Naive thymus-derived CD8-positive, alpha-beta T cell (primary cell): ENCODE measurements around the gene MMP3. TPM values are rescaled to one million over a fixed set of nuclear protein-coding genes. Genes with fewer than 3 reads are reported as not detected.

Experiments used
- ATAC-seq, 2 donors: fragments of 150-1000 bp; cut with Tn5 transposase in 1 of 2; sonication (Bioruptor Pico), chemical (Tn5 transposase) in 1 of 2; 1 replicate in 1 of 2; 2 replicates in 1 of 2; pipeline ENCODE4 v1.10.0; 2021; ENCODE audit warnings: mild to moderate bottlenecking in 2 of 2, moderate library complexity in 2 of 2
- POLR2A ChIA-PET: fragments of 350-600 bp; sonication (Branson Sonifier 250); formaldehyde crosslinking; loops from one replicate; lab custom pipeline; 2021; ENCODE audit warnings: antibody characterized with exemption; lab: Charles Lee
- DNase-seq, 10 donors: peaks; one replicate each; pipeline versions ENCODE4 v3.0.0 to v3.0.0-alpha.2; 2020 to 2022
- H3K27ac Mint-ChIP-seq, 10 donors: one replicate each; pipeline ENCODE4 v1.8.0; 2020 to 2022; ENCODE audit warnings: mild to moderate bottlenecking in 10 of 10, mixed read lengths in 10 of 10, moderate library complexity in 4 of 10, inconsistent platforms in 1 of 10
- H3K27me3 Mint-ChIP-seq, 5 donors: one replicate each; pipeline ENCODE4 v1.8.0; 2021 to 2022; ENCODE audit warnings: mixed read lengths in 5 of 5
- H3K36me3 Mint-ChIP-seq, 3 donors: one replicate each; pipeline ENCODE4 v1.8.0; 2020 to 2022; ENCODE audit warnings: mixed read lengths in 3 of 3, mild to moderate bottlenecking in 2 of 3, inconsistent platforms in 1 of 3
- H3K4me1 Mint-ChIP-seq, 4 donors: one replicate each; pipeline ENCODE4 v1.8.0; 2021 to 2022; ENCODE audit warnings: mixed read lengths in 4 of 4
- H3K4me3 Mint-ChIP-seq, 10 donors: one replicate each; pipeline ENCODE4 v1.8.0; 2020 to 2022; ENCODE audit warnings: mild to moderate bottlenecking in 10 of 10, mixed read lengths in 10 of 10, moderate library complexity in 6 of 10, inconsistent platforms in 1 of 10
- H3K9me3 Mint-ChIP-seq, 9 donors: one replicate each; pipeline ENCODE4 v1.8.0; 2020 to 2022; ENCODE audit warnings: mixed read lengths in 9 of 9, mild to moderate bottlenecking in 3 of 9, inconsistent platforms in 1 of 9, moderate library complexity in 1 of 9
- polyA plus RNA-seq, 3 donors: library from polyadenylated mRNA; unstranded; fragments of 300-500 nt; fragmentation: Illumina TruSeq; gene quantifications; one replicate each; pipeline ENCODE4 v1.2.3, GENCODE V29; 2021
- total RNA-seq, 8 experiments: library from RNA in 2 of 8; stranded (reverse) in 2 of 8; gene quantifications; one replicate each; pipeline ENCODE4 v1.2.3 and lab custom pipeline; 2021 to 2026

Gene MMP3
- total and polyA plus RNA-seq, 5 experiments from 2014 or later = not detected

DNA sequence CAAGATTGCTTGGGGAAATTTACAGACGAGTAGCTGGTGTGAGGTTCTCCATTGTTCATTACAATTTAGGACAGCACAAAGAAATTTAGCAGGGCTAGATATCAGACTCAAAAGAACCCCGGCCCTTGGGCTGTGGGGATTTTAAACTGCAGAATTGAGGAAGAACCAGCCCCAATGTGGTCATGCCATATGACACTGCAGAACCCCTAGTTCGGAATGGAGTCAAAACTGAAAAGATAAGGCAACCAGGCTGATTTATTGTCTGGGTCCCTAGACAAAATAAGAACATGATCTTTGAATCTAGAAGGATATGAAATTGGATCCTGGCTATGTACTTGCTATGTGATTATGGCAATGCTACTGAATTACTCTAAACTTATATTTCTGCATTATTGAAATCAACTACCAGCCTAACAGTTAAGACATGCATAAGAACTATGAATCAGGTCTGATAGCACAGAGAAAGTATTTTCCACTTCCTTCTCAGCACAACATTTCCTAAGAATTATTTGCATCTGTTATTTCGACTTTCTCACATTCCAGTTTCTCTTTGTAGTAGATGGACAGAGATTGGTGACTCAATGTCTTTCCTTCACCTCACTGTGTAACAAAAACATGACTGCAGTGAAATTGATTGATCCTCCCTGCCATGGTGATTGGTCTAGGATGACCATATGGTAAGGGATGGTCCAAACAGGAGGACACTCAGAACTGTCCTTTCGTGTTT lies 13.2 kb downstream of the MMP3 start:
- ATAC-seq (no peak), DNase-seq (no peak)
- peaks cover 0 to 3% (median 0%) of the 10 kb centered on the region in 4 donors for H3K4me1 Mint-ChIP-seq
- H3K27me3 Mint-ChIP-seq = peaks cover 32 to 69% (median 36%) of the 10 kb centered on the region in 5 donors
- no peak overlapping the region for H3K4me3 Mint-ChIP-seq
- H3K9me3 Mint-ChIP-seq = peaks cover 0 to 8% (median 1%) of the 10 kb centered on the region in 9 donors
- peaks cover 0 to 1% (median 0%) of the 10 kb centered on the region in 3 donors for H3K36me3 Mint-ChIP-seq
- POLR2A ChIA-PET = no interaction called here
- no peak overlapping the region for H3K27ac Mint-ChIP-seq

DNA sequence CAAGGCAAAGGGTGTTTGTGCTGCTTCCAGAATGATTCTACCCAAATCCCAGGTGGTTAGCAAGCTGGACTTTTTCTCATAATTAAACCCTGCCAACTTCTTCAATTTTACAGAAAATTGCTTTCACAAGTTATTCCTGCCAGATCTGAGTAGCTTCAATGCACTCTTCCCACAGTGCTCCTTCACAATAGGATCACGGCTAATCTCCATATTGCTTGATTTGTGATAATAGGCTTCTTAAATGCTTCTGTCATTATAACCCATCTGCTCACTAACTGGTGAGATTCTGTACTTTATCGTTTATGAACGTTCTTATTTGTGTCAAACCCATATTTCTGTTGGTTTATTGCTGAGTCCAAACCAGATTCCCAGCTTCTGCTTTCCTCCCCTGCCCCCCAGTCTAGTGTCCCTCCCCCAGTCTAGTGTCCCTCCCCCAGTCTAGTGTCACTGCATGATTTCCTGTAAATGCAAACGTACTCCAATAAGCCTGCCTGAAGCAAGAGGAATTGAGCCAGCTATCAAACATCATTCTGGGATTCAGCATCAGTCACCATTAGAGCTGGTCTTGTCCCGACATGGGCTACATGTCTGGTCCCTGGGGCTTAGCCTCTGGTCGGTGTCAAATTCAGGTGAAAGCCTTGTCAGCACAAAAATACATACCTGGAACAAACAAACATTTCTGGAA lies 14.0 kb downstream of the MMP3 start:
- ATAC-seq (no peak), DNase-seq (no peak)
- Mint-ChIP-seq H3K9me3 (peaks cover 0 to 4% (median 1%) of the 10 kb centered on the region in 9 donors), H3K4me1 (peaks cover 0 to 3% (median 0%) of the 10 kb centered on the region in 4 donors), H3K4me3 (no peak overlapping the region), H3K27ac (no peak overlapping the region), H3K36me3 (peaks cover 0 to 1% (median 0%) of the 10 kb centered on the region in 3 donors), H3K27me3 (peaks cover 30 to 62% (median 32%) of the 10 kb centered on the region in 5 donors)
- POLR2A ChIA-PET = no interaction called here

DNA sequence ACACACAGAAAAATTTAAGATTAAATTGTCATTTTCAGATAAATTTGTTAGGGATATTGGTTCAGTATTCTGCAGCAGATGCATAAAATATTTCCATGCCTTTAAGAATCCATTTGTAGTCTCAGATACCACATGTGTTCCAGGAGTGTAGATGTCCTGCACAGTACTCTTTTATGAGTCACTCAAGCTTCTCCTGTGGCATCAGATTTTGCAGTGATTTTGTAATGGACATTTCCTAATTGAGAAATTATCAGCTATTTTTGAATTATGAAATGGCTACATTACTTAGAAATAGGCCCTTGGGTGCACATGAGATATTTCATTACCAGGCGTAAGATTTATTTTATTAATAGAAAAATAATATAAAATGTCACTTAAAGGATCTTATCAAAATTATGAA lies 18.9 kb downstream of the MMP3 start:
- Mint-ChIP-seq H3K4me1 (no peaks in the 10 kb centered on the region), H3K9me3 (peaks cover 0 to 5% (median 0%) of the 10 kb centered on the region in 9 donors), H3K4me3 (no peak overlapping the region), H3K27me3 (peaks cover 11 to 24% (median 14%) of the 10 kb centered on the region in 5 donors), H3K27ac (no peak overlapping the region), H3K36me3 (no peaks in the 10 kb centered on the region)
- ATAC-seq = no peak
- no peak for DNase-seq
- POLR2A ChIA-PET = no interaction called here

DNA sequence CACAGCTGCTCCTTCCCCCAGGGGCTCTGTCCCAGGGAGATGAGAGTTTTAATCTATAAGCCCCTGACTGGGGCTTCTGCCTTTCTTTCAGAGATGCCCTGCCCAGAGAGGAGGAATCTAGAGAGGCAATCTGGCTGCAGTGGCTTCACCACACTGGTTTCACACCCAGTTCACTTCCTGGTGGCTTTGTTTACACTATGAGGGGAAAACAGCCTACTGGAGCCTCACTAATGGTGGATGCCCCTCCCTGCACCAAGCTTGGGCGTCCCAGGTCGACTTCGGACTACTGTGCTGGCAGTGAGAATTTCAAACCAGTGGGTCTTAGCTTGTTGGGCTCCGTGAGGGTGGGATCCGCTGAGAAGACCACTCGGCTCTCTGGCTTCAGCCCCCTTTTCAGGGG lies 23.9 kb downstream of the MMP3 start:
- Mint-ChIP-seq H3K36me3 (peaks cover 0 to 14% (median 3%) of the 10 kb centered on the region in 3 donors), H3K27me3 (peaks cover 0 to 17% (median 0%) of the 10 kb centered on the region in 5 donors), H3K9me3 (peaks cover 6 to 37% (median 18%) of the 10 kb centered on the region in 9 donors), H3K4me3 (no peak overlapping the region), H3K4me1 (no peaks in the 10 kb centered on the region), H3K27ac (no peak overlapping the region)
- ATAC-seq = no peak
- DNase-seq = no peak
- POLR2A ChIA-PET = no interaction called here

DNA sequence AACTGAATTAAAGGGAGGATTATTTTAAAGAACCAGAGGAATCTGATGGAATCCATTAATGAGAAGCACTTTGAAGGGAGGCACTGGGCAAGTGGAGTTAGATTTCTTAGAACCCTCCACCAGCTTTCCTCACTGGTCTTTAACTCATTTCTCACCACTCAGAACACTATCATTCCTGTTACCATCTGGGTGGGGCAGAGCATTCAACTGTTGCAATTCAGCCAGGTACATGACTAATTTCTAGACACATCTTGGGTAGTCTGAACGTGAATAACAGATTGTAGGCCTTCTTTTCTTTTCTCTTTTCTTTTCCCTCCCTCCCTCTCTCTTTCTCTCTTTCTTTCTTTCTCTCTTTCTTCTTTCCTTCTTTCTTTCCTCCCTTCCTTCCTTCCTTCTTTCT lies 29.9 kb downstream of the MMP3 start:
- ATAC-seq = no peak
- no peaks in the 10 kb centered on the region for H3K4me1 Mint-ChIP-seq
- no peak for DNase-seq

DNA sequence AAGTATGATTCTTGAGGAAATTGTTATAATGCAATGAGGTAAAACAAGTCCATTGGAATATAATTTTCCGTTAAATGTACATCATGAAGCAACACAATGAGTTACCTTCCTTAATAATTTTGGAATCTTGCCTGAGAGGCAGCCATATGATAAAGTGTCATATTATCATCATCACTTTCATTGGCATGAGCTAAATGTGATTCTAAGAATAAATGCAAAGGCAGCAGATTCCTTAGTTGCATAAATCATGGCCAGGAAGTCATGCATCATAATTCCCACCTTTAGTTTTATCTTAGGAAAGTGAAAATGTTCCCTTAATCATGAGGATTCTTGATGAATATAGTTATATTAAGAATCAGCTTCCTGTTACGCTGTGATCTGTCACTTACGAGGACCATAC lies 31.2 kb downstream of the MMP3 start:
- H3K27me3 Mint-ChIP-seq = peaks cover 0 to 31% (median 21%) of the 10 kb centered on the region in 5 donors
- H3K36me3 Mint-ChIP-seq = peaks cover 0 to 7% (median 3%) of the 10 kb centered on the region in 3 donors
- no peak for ATAC-seq
- DNase-seq = no peak
- H3K27ac Mint-ChIP-seq = no peak overlapping the region
- no peaks in the 10 kb centered on the region for H3K4me1 Mint-ChIP-seq
- POLR2A ChIA-PET = no interaction called here
- peaks cover 4 to 24% (median 11%) of the 10 kb centered on the region in 9 donors for H3K9me3 Mint-ChIP-seq
- H3K4me3 Mint-ChIP-seq = no peak overlapping the region

More for the DNA sequence above, 29.9 kb downstream of the MMP3 start:
- POLR2A ChIA-PET = no interaction called here
- H3K4me3 Mint-ChIP-seq = no peak overlapping the region
- H3K27ac Mint-ChIP-seq = no peak overlapping the region
- H3K27me3 Mint-ChIP-seq = peaks cover 0 to 22% (median 12%) of the 10 kb centered on the region in 5 donors
- peaks cover 0 to 12% (median 4%) of the 10 kb centered on the region in 3 donors for H3K36me3 Mint-ChIP-seq
- H3K9me3 Mint-ChIP-seq = peaks cover 6 to 35% (median 16%) of the 10 kb centered on the region in 9 donors

DNA sequence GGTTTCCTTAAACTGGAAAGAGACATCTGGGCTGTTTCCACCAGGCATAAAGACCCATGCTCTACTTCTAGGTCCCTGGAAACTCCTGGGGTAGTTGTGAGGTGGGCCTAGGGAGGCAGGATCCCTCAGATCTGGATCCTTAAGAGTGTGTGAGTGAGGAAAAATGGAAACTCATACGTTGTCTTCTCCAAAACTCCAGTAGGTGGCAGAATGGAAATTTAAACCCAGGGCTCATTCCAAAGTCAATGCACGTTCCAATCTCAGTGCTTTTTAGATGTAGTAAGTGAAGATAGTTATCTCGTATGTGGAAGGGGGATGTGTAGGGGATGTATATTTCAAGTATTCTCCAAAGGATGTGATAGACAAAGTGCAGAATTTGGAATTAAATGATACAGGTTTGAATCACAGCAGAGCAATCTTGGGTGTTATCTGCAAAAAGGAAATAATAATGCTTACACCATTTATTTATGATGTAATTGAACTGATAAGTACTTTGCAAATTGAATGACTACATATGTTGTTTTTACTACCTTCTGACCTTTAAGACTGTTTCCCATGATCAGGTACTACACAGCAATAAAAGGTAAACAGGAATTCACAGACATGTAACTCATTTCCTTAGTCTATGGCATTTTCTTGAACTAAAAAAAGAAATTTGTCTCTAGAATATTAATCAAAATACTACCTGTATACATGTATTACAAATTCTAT lies 32.3 kb downstream of the MMP3 start:
- no peak for DNase-seq
- no peak overlapping the region for H3K27ac Mint-ChIP-seq
- peaks cover 0 to 3% (median 0%) of the 10 kb centered on the region in 3 donors for H3K36me3 Mint-ChIP-seq
- ATAC-seq = no peak
- POLR2A ChIA-PET = no interaction called here
- H3K27me3 Mint-ChIP-seq = peaks cover 0 to 31% (median 16%) of the 10 kb centered on the region in 5 donors
- peaks cover under 1 to 15% (median 6%) of the 10 kb centered on the region in 9 donors for H3K9me3 Mint-ChIP-seq
- H3K4me1 Mint-ChIP-seq = no peaks in the 10 kb centered on the region
- H3K4me3 Mint-ChIP-seq = no peak overlapping the region

DNA sequence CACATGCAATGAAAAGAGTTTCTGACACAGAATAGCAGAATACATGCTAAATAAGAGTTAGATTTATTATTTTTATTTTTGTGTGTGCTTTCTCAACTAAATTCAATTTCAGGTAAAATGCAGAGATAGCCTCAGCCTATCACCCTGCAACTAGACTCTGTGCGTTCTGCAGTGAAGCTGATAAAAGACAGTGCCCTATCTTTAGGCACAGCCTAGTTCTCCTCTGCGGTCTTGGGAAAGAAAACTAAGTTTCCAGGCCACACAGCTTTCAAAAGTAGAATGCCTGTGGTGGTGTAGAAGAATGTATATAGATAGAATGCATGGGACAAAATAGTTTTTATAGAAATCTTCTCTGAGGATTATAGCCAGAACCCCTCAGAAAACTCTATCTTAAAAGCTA lies 33.4 kb downstream of the MMP3 start:
- peaks cover 0 to 3% (median 0%) of the 10 kb centered on the region in 3 donors for H3K36me3 Mint-ChIP-seq
- no peak for DNase-seq
- H3K9me3 Mint-ChIP-seq = peaks cover 0 to 11% (median 0%) of the 10 kb centered on the region in 9 donors
- ATAC-seq = no peak
- H3K27ac Mint-ChIP-seq = no peak overlapping the region
- POLR2A ChIA-PET = no interaction called here
- H3K4me3 Mint-ChIP-seq = no peak overlapping the region
- no peaks in the 10 kb centered on the region for H3K4me1 Mint-ChIP-seq
- peaks cover under 1 to 34% (median 16%) of the 10 kb centered on the region in 5 donors for H3K27me3 Mint-ChIP-seq

DNA sequence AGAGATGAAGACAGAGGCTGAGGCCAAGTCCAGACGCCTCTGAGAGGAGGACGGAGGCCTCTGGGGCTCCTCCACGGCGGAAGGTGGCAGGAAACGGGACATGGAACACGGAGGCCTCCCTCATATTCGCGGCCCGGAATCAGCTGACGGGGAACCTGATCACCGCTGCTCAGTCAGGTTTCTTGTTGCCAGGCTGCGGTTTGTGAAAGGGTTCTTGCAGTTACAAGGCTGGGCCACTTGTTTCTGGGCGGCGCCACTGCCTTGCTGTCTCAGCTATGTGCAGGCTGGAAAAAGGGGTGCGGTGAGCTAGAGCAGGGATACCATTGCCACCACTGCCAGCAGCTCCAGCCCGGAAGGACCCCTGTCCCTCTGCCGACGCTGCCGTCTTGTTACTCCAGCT lies 35.5 kb downstream of the MMP3 start:
- Mint-ChIP-seq H3K4me1 (no peaks in the 10 kb centered on the region), H3K9me3 (peaks cover 0 to 2% (median 0%) of the 10 kb centered on the region in 9 donors), H3K4me3 (no peak overlapping the region), H3K27ac (no peak overlapping the region), H3K36me3 (no peaks in the 10 kb centered on the region), H3K27me3 (peaks cover 5 to 53% (median 29%) of the 10 kb centered on the region in 5 donors)
- DNase-seq = no peak
- POLR2A ChIA-PET = no interaction called here
- ATAC-seq = no peak

DNA sequence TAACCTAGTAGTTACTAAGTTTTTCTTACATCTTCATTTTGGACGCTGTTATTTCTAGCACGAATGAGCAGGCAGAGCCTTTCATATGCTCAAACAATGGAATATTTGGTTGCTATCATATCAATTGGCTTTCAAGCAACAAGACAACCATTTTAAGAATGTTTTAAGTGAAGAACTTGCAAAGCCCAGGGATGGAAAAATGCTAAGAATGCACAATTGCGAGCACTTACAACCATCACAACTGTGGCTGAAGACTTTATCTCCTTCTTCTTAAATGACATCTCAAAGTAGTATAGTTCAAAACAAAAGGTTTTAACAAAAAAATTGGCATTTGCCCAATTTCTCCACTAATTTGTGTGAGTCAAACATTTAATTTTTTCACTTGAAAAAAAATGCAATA lies 37.1 kb downstream of the MMP3 start:
- Mint-ChIP-seq H3K4me3 (no peak overlapping the region), H3K9me3 (peaks cover 0 to 2% (median 0%) of the 10 kb centered on the region in 9 donors), H3K27ac (no peak overlapping the region), H3K4me1 (no peaks in the 10 kb centered on the region), H3K27me3 (peaks cover 7 to 52% (median 29%) of the 10 kb centered on the region in 5 donors), H3K36me3 (no peaks in the 10 kb centered on the region)
- ATAC-seq = no peak
- POLR2A ChIA-PET = no interaction called here
- no peak for DNase-seq

DNA sequence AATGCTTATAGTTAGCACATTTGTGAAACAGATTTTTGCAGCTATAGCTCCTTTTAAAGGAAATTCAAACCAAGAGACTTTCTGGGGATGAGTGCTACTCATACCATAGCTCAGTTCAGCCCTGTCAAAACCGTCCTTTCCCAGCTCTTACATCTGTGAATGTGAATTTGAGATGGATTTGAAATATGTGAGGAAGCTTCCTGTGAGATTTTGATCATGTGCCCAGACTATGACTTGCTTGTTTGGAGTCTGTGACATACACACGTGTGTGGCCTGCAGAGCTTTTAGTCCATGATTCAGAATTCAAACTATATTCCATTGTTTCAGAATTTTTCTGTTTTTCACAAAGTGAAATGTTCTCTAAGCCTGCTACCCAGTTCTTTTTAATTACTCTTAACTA lies 41.1 kb downstream of the MMP3 start:
- H3K27me3 Mint-ChIP-seq = peaks cover 8 to 28% (median 13%) of the 10 kb centered on the region in 5 donors
- ATAC-seq (no peak), DNase-seq (no peak)
- H3K36me3 Mint-ChIP-seq = no peaks in the 10 kb centered on the region
- no peaks in the 10 kb centered on the region for H3K4me1 Mint-ChIP-seq
- POLR2A ChIA-PET = no interaction called here
- H3K9me3 Mint-ChIP-seq = no peaks in the 10 kb centered on the region
- H3K4me3 Mint-ChIP-seq = no peak overlapping the region
- H3K27ac Mint-ChIP-seq = no peak overlapping the region

DNA sequence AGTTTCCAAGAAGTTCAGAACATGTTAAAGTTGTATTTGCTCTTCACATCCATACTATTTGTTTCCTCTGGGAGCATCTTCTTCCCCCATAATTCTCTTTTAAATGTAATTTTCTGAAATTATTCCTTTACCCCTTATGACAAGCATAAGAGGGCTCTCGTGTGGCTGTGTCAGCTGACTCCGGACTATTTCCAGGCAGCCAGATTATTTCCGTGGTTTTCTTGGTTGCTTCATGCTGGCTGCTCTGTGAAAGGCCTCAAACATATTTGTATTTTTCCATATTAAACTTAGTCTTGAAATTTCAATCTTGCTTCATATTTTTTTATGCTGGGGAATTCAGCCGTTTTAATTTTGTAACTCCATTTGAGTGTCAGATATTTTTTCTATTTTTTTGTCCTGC lies 42.6 kb downstream of the MMP3 start:
- H3K36me3 Mint-ChIP-seq = no peaks in the 10 kb centered on the region
- no peaks in the 10 kb centered on the region for H3K9me3 Mint-ChIP-seq
- POLR2A ChIA-PET = no interaction called here
- no peaks in the 10 kb centered on the region for H3K4me1 Mint-ChIP-seq
- H3K27me3 Mint-ChIP-seq = peaks cover 8 to 28% (median 13%) of the 10 kb centered on the region in 5 donors
- H3K27ac Mint-ChIP-seq = no peak overlapping the region
- ATAC-seq = no peak
- no peak overlapping the region for H3K4me3 Mint-ChIP-seq
- no peak for DNase-seq
